SKM-1 treated with dmso at 0.1 percent for 144 hours (cell line): ENCODE measurements around the gene TRPM2.

Source experiments
- DNase-seq: peaks from one replicate; lab custom pipeline; 2025; ENCODE audit not compliant: unreplicated experiment; lab: John Stamatoyannopoulos, UW

The TRPM2 gene

GRCh38 chr21:44456214-44456914, 102.9 kb downstream of the TRPM2 start:
- no peak for DNase-seq

GRCh38 chr21:44456915-44457736, 103.7 kb downstream of the TRPM2 start:
- DNase-seq: no peak

- DNase-seq: no peak
These were observed 105.7 kb downstream of the TRPM2 start for GRCh38 chr21:44458971-44459711.

- no peak for DNase-seq
These were observed 106.5 kb downstream of the TRPM2 start for GRCh38 chr21:44459712-44460440.

GRCh38 chr21:44460441-44460755, 107.0 kb downstream of the TRPM2 start:
- DNase-seq: no peak

- no peak for DNase-seq
These were observed 107.6 kb downstream of the TRPM2 start for GRCh38 chr21:44461005-44461404.

- DNase-seq: no peak
These were observed 108.1 kb downstream of the TRPM2 start for GRCh38 chr21:44461464-44462001.

GRCh38 chr21:44462086-44462833, 108.8 kb downstream of the TRPM2 start:
- DNase-seq: no peak

GRCh38 chr21:44462834-44463200, 109.4 kb downstream of the TRPM2 start:
- no peak for DNase-seq

- no peak for DNase-seq
These were observed 110.3 kb downstream of the TRPM2 start for GRCh38 chr21:44463724-44464123.

GRCh38 chr21:44464351-44464750, 110.9 kb downstream of the TRPM2 start:
- DNase-seq: no peak

- no peak for DNase-seq
These were observed 113.0 kb downstream of the TRPM2 start for GRCh38 chr21:44466351-44466954.

- no peak for DNase-seq
These were observed 113.8 kb downstream of the TRPM2 start for GRCh38 chr21:44466996-44467858.

- no peak for DNase-seq
These were observed 114.4 kb downstream of the TRPM2 start for GRCh38 chr21:44467859-44468195.

- DNase-seq: no peak
These were observed 117.9 kb downstream of the TRPM2 start for GRCh38 chr21:44471341-44471740.

- no peak for DNase-seq
These were observed 118.6 kb downstream of the TRPM2 start for GRCh38 chr21:44471996-44472395.

GRCh38 chr21:44473915-44474555, 120.6 kb downstream of the TRPM2 start:
- DNase-seq: no peak

- no peak for DNase-seq
These were observed 121.9 kb downstream of the TRPM2 start for GRCh38 chr21:44475266-44475845.
